Globus pallidus (tissue), 1 donor: ENCODE data around the gene GGT1.
"Not testable (repeated sequence)": the region's sequence is repeated elsewhere in the genome, so short reads cannot be mapped to it uniquely, and the experiment has no call there.

Experiments
- DNase-seq: peaks from one replicate; pipeline ENCODE4 v3.0.0-alpha.2; 2015; ENCODE audit warnings: low spot score

Gene GGT1

GRCh38 chr22:24599958-24600715, 2.9 kb upstream of the GGT1 start:
- not testable (repeated sequence) for DNase-seq

- DNase-seq, result no peak
Observed at GRCh38 chr22:24601217-24602104, 1.5 kb upstream of the GGT1 start.

- not testable (repeated sequence) for DNase-seq
Observed at GRCh38 chr22:24602105-24602749, 766 bp upstream of the GGT1 start.

- DNase-seq, result not testable (repeated sequence)
Observed at GRCh38 chr22:24603770-24604629, 1.0 kb downstream of the GGT1 start.

- DNase-seq, result not testable (repeated sequence)
Observed at GRCh38 chr22:24606340-24606739, 3.3 kb downstream of the GGT1 start.

- DNase-seq, result not testable (repeated sequence)
Observed at GRCh38 chr22:24607429-24607983, 4.5 kb downstream of the GGT1 start.

GRCh38 chr22:24608327-24608726, 5.3 kb downstream of the GGT1 start:
- DNase-seq, result not testable (repeated sequence)

GRCh38 chr22:24609888-24610287, 6.9 kb downstream of the GGT1 start:
- DNase-seq, result not testable (repeated sequence)

- DNase-seq, result not testable (repeated sequence)
Observed at GRCh38 chr22:24614794-24615193, 11.8 kb downstream of the GGT1 start.

- DNase-seq, result not testable (repeated sequence)
Observed at GRCh38 chr22:24621244-24621643, 18.3 kb downstream of the GGT1 start.

- DNase-seq, result not testable (repeated sequence)
Observed at GRCh38 chr22:24622596-24622995, 19.6 kb downstream of the GGT1 start.

GRCh38 chr22:24627911-24628310, 24.9 kb downstream of the GGT1 start:
- DNase-seq, result not testable (repeated sequence)

- not testable (repeated sequence) for DNase-seq
Observed at GRCh38 chr22:24629069-24629468, 26.1 kb downstream of the GGT1 start.

GRCh38 chr22:24630812-24631427, 27.9 kb downstream of the GGT1 start:
- DNase-seq, result not testable (repeated sequence)

- not testable (repeated sequence) for DNase-seq
Observed at GRCh38 chr22:24631430-24632122, 28.6 kb downstream of the GGT1 start.

- not testable (repeated sequence) for DNase-seq
Observed at GRCh38 chr22:24632642-24633041, 29.6 kb downstream of the GGT1 start.

- DNase-seq, result not testable (repeated sequence)
Observed at GRCh38 chr22:24633231-24634023, 30.4 kb downstream of the GGT1 start.

GRCh38 chr22:24634776-24635389, 31.9 kb downstream of the GGT1 start:
- not testable (repeated sequence) for DNase-seq

- not testable (repeated sequence) for DNase-seq
Observed at GRCh38 chr22:24636513-24636912, 33.5 kb downstream of the GGT1 start.
